ENCODE measurements around the gene HSP90AA1.

The HSP90AA1 gene

DNA sequence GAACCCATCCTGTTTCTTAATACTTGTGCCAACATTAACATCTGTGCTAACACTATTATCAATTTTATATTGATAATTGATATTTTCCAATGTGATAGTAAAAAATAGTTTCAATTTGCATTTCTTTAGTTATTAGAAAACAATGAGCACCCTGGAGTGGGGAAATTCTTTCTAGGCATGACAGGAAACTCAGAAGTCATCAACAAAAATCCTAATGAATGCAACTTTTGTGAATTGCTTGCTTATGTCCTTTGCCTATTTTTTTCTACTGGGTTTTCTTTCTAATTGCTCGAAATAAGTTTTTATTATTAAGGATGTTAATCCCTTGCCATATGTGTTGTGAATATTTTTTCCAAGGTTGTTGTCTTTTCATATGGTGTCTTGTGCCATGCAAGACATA lies 34.7 kb upstream of the HSP90AA1 start:
- H3K27ac ChIP-seq (ENCODE audit: low read length) = no peak overlapping the region
- no peaks in the 10 kb centered on the region for H3K4me1 ChIP-seq (ENCODE audit: insufficient read depth, low read length)
- H3K4me2 ChIP-seq (ENCODE audit: insufficient read depth, low read length) = no peak overlapping the region
- H3K9me3 ChIP-seq (ENCODE audit: insufficient read depth, low read length, severe bottlenecking) = peaks cover 14% of the 10 kb centered on the region
- H3K9ac ChIP-seq (ENCODE audit: low read depth, low read length) = no peak overlapping the region
- no peaks in the 10 kb centered on the region for H3K27me3 ChIP-seq (ENCODE audit: insufficient read depth, low read length, poor library complexity)
- H4K20me1 ChIP-seq (ENCODE audit: insufficient read depth, low read length) = no peaks in the 10 kb centered on the region
- H3K79me2 ChIP-seq (ENCODE audit: insufficient read depth, low read length) = no peaks in the 10 kb centered on the region
- no peak overlapping the region for H3K4me3 ChIP-seq (ENCODE audit: low read depth in 1 of 2, low read length in 2 of 2)
- no peak for ATAC-seq (ENCODE audit: insufficient read depth, low read depth)
- H2AFZ ChIP-seq (ENCODE audit: low read depth, low read length) = no peak overlapping the region
- no peaks in the 10 kb centered on the region for H3K36me3 ChIP-seq (ENCODE audit: insufficient read depth, low read length)
- no peak for DNase-seq
- TF ChIP-seq, protein P1, sequence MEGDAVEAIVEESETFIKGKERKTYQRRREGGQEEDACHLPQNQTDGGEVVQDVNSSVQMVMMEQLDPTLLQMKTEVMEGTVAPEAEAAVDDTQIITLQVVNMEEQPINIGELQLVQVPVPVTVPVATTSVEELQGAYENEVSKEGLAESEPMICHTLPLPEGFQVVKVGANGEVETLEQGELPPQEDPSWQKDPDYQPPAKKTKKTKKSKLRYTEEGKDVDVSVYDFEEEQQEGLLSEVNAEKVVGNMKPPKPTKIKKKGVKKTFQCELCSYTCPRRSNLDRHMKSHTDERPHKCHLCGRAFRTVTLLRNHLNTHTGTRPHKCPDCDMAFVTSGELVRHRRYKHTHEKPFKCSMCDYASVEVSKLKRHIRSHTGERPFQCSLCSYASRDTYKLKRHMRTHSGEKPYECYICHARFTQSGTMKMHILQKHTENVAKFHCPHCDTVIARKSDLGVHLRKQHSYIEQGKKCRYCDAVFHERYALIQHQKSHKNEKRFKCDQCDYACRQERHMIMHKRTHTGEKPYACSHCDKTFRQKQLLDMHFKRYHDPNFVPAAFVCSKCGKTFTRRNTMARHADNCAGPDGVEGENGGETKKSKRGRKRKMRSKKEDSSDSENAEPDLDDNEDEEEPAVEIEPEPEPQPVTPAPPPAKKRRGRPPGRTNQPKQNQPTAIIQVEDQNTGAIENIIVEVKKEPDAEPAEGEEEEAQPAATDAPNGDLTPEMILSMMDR (IDR thresholded peaks at IDR 0.05; ENCODE audit: borderline replicate concordance, extremely low read depth, low read length, poor library complexity, severe bottlenecking) = no peak
- no peak for TF ChIP-seq EZH2 (IDR thresholded peaks at IDR 0.05; ENCODE audit: borderline replicate concordance, low read depth, low read length, severe bottlenecking)

DNA sequence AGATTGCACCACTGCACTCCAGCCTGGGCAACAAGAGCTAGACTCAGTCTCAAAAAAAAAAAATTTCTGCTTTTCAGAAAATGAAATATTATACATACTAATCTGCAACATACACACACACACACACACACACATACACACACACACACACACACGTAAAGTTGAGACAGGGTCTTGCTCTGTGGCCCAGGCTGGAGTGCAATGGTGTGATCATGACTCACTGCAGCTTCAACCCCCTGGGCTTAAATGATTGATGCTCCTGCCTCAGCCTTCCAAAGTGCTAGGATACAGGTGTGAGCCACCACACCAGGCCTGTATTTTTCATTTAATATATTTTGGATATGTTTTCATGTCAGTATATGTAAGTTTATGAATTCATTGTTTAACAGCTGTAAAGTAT lies 34.0 kb upstream of the HSP90AA1 start:
- no peaks in the 10 kb centered on the region for H3K36me3 ChIP-seq (ENCODE audit: insufficient read depth, low read length)
- H3K9ac ChIP-seq (ENCODE audit: low read depth, low read length) = no peak overlapping the region
- no peak overlapping the region for H3K4me3 ChIP-seq (ENCODE audit: low read depth in 1 of 2, low read length in 2 of 2)
- H3K4me2 ChIP-seq (ENCODE audit: insufficient read depth, low read length) = no peak overlapping the region
- TF ChIP-seq, protein P1 (IDR thresholded peaks at IDR 0.05; ENCODE audit: borderline replicate concordance, extremely low read depth, low read length, poor library complexity, severe bottlenecking) = no peak
- TF ChIP-seq EZH2 (IDR thresholded peaks at IDR 0.05; ENCODE audit: borderline replicate concordance, low read depth, low read length, severe bottlenecking) = no peak
- H3K9me3 ChIP-seq (ENCODE audit: insufficient read depth, low read length, severe bottlenecking) = peaks cover 14% of the 10 kb centered on the region
- no peaks in the 10 kb centered on the region for H3K27me3 ChIP-seq (ENCODE audit: insufficient read depth, low read length, poor library complexity)
- H3K27ac ChIP-seq (ENCODE audit: low read length) = no peak overlapping the region
- DNase-seq = no peak
- H3K4me1 ChIP-seq (ENCODE audit: insufficient read depth, low read length) = no peaks in the 10 kb centered on the region
- no peak overlapping the region for H2AFZ ChIP-seq (ENCODE audit: low read depth, low read length)
- no peaks in the 10 kb centered on the region for H3K79me2 ChIP-seq (ENCODE audit: insufficient read depth, low read length)
- no peak for ATAC-seq (ENCODE audit: insufficient read depth, low read depth)
- no peaks in the 10 kb centered on the region for H4K20me1 ChIP-seq (ENCODE audit: insufficient read depth, low read length)

DNA sequence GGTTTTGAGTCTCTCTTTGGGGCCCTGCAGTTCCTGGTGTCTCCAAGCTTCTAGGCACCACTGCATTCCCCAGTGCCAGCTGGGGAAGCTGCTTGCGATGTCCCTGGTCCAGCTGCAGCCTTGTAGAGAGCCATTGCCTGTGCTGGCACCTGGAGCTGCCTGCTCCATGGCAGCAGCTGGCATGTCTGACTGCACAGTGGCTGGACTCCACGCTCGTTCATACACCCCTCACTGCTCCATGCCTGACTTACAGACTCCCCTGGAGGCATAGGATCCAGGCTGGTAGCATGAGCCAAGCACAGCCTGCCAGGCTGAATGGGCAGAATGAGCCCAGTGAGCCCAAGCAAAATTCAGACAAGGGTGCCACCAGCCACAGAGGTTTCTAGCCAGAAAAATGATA lies 31.0 kb upstream of the HSP90AA1 start:
- no peaks in the 10 kb centered on the region for H3K4me1 ChIP-seq (ENCODE audit: insufficient read depth, low read length)
- H3K27me3 ChIP-seq (ENCODE audit: insufficient read depth, low read length, poor library complexity) = no peaks in the 10 kb centered on the region
- peaks cover 14% of the 10 kb centered on the region for H3K9me3 ChIP-seq (ENCODE audit: insufficient read depth, low read length, severe bottlenecking)
- H3K4me2 ChIP-seq (ENCODE audit: insufficient read depth, low read length) = no peak overlapping the region
- H3K36me3 ChIP-seq (ENCODE audit: insufficient read depth, low read length) = no peaks in the 10 kb centered on the region
- no peak overlapping the region for H3K9ac ChIP-seq (ENCODE audit: low read depth, low read length)
- H4K20me1 ChIP-seq (ENCODE audit: insufficient read depth, low read length) = no peaks in the 10 kb centered on the region
- no peaks in the 10 kb centered on the region for H3K79me2 ChIP-seq (ENCODE audit: insufficient read depth, low read length)
- no peak overlapping the region for H3K27ac ChIP-seq (ENCODE audit: low read length)
- TF ChIP-seq EZH2 (IDR thresholded peaks at IDR 0.05; ENCODE audit: borderline replicate concordance, low read depth, low read length, severe bottlenecking) = no peak
- TF ChIP-seq, protein P1 (IDR thresholded peaks at IDR 0.05; ENCODE audit: borderline replicate concordance, extremely low read depth, low read length, poor library complexity, severe bottlenecking) = no peak
- ATAC-seq (ENCODE audit: insufficient read depth, low read depth) (no peak), DNase-seq (no peak)
- no peak overlapping the region for H3K4me3 ChIP-seq (ENCODE audit: low read depth in 1 of 2, low read length in 2 of 2)
- H2AFZ ChIP-seq (ENCODE audit: low read depth, low read length) = no peak overlapping the region
